SW 1271 (cell line): Measurements from ENCODE around the gene DTD1.

Source experiments
- DNase-seq, 2 experiments: peaks; one replicate each; lab custom pipeline; 2025; lab: John Stamatoyannopoulos, UW

The DTD1 gene

DNA sequence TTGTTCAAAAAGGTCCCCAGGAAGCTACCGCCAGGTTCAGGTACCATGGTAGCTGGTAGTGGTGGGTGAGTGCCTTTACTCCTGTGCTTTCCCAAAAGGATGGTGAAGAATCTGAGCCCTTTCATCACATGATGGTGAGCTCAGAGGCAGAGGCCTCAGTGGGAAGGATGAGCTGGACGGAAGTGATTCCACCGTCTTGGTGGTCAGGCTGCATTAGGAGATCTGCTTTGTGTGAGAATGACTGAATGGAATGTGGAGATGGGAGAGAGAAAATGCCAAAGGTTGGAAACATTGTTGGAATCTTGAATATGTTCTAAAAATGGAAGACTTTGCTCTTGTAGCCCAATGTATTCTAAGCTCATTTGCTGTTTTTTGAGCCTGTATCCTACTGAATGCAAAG, 117.6 kb downstream of the DTD1 start:
- DNase-seq: no peak

GRCh38 chr20:18705910-18706309, 118.1 kb downstream of the DTD1 start:
- no peak for DNase-seq

DNA sequence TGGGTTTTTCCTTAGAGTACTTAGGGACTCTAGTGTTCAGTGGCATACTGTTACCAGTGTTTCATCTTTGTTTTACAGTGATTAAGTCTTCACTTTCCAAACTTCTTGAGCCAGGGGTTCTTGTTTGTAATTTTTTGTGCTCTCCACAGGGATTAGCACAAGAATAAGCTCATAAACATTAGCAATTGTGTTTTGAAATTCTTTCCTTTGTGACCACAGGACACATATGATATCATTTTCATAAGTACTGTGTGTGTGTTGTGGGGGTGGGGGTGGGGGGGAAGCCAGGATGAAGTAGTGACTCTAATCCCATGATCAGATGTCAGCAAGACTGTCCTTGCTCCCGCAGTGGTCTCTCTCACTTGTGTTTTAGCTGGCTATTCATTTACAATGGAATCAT, 124.3 kb downstream of the DTD1 start:
- no peak for DNase-seq

DNA sequence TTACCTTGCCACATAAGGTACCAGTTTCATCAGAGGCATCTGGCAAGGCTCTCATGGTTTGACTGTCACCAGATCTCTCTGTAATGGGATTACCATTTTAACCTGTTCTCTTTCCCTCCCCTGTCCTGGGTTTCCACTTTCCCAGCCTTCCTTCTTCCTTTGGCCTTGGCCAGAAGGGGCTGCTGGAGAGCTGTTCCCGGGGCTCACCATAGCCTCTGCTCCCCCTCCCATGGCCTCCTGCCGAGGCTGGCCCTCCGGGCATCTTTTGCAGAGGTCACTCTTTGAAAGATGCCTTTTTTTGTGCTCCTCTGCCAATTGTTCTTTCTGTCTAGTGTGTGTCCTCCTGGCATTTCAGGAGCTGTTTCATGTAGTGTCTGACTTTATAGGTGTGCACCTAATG, 125.0 kb downstream of the DTD1 start:
- no peak for DNase-seq

GRCh38 chr20:18715564-18715963, 127.7 kb downstream of the DTD1 start:
- DNase-seq: no peak

GRCh38 chr20:18717062-18717461, 129.2 kb downstream of the DTD1 start:
- no peak for DNase-seq

GRCh38 chr20:18718129-18718528, 130.3 kb downstream of the DTD1 start:
- DNase-seq: no peak

DNA sequence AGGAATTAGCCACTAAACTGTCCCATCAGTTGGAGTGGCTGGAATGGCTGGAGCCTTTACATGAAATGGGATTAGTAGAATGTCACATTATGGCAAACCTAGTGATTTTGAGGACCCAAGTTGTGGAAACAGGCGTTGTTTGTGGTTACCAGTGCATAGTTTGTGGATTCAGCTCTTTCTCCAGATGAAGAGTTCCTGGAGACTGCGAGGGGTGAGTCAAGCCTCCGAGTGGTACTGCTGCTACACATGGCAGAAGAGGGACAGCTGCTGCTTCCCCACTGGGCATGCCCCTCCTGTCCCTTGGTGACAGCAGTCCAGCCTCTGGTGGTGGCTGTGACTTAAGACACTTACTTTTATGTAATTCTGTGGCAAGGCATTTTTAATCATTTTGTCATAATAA, 131.6 kb downstream of the DTD1 start:
- no peak for DNase-seq

GRCh38 chr20:18721551-18722115, 133.8 kb downstream of the DTD1 start:
- no peak for DNase-seq

DNA sequence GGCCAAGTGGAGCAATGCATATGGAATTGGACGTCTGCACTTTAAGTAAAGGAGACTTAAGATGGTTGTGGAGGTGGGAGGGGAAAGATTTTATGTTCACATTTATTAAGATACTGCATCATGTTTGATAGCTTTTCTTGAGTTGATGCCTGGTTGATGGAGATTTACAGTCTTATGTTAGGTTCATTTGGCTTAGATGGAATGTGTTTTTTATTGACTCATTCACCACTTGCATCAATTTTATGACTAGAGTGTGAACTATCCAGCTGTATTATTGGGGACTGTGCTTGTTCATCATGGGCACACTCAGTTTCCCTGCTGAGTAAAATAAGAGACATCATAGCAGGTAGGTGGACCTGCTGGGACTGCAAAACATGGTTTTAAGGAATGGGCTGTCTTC, 134.5 kb downstream of the DTD1 start:
- no peak for DNase-seq

DNA sequence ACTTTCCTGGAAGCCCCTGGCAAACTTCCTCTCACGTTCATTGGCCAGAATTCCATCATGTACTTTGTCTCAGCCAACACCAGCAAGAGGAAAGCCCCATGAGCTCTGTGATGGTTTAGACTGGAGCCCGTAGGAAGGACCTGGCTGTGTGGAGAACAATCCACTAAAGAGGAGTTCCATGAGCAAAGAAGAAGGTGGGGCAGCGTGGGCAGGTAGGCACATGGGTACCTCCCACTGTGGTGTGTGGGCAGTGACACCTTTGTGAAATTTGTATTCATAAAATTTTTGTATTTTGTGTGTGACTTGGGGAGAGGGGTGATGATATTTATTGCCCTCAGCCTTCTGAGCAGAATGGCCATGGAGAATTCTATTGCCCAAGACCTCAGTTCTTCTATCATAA, 136.2 kb downstream of the DTD1 start:
- DNase-seq: no peak

GRCh38 chr20:18724788-18725464, 137.1 kb downstream of the DTD1 start:
- DNase-seq: no peak

DNA sequence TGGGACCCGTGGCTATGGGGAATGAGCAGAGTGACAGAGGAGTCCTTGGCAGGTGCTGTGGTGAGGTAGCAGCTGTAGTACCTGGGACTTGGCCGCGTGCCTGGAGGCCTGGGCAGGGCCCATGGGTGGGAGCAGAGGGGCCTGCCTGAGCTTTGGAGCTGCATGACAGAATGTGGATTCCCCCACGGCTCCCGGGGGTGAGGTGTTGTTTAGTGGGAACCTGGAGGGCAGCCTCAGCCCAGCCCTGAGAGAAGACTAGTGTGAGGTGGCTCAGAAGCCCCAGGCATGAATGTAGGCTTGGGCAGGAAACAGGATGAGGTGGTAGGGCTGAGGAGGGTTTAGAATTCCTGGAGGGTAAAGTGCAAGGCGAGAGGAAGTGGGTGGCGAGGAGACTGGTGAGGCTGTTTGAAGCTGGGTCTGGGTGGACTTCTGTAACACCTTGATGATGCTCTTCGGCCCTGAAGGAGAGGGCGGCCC, 139.2 kb downstream of the DTD1 start:
- no peak for DNase-seq

GRCh38 chr20:18728165-18728869, 140.5 kb downstream of the DTD1 start:
- DNase-seq: no peak

DNA sequence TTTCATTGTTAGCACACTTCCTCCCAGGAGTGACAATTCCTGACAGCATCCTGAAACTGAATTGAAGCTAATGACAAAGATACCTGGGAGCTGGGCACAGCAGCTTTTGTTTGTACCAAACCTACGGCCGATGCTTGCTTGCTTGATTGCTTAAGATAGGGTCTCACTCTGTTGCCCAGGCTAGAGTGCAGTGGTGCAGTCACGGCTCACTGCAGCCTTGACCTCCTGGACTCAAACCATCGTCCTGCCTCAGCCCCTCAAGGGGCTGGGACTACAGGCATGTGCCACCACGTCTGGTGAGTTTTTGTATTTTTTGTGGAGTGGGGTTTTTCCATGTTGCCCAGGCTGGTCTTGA, 141.0 kb downstream of the DTD1 start:
- no peak for DNase-seq

GRCh38 chr20:18729231-18729825, 141.5 kb downstream of the DTD1 start:
- no peak for DNase-seq

DNA sequence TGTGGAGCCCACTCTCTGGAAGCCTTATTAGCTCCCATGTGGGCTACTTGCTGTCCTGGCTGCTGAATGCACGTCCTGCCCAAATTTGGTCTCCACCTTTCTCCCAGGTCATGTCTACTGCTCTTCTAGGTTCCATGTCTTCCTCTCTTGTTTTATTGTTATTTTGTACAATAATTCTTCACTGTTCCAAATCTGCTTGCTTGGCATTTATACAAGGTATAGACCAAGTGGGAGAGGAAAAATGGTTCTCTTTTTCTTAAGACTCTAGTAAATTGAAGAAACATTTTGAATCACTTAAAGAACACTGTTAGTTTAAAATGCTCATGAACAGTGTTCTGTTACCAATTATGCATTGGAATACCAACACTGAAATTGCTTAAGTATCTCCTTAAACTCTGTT, 144.1 kb downstream of the DTD1 start:
- DNase-seq: no peak

GRCh38 chr20:18734525-18735189, 146.8 kb downstream of the DTD1 start:
- DNase-seq: no peak

GRCh38 chr20:18737140-18737539, 149.3 kb downstream of the DTD1 start:
- DNase-seq: no peak

DNA sequence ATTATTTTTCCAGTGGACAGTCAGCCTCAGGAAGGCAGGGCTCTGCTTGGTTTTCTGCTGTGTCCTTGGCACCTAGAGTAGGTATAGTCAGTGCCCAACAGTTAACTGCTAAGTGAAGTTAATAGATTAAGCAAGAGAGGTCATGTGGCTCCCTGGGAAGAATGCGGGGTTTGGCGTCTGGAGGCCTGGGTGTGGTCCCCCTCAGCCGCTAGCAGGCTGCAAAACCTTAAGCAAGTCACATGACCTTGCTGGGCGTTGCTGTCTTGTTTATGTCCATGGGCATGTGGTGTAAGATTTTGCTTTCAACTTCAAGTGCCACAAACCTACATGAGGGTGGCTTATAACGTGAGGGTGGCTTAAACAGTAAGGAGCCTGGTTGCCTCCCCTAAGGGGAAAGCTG, 150.2 kb downstream of the DTD1 start:
- DNase-seq: no peak

- DNase-seq: no peak
Observed at GRCh38 chr20:18738888-18739287, 151.0 kb downstream of the DTD1 start.

DNA sequence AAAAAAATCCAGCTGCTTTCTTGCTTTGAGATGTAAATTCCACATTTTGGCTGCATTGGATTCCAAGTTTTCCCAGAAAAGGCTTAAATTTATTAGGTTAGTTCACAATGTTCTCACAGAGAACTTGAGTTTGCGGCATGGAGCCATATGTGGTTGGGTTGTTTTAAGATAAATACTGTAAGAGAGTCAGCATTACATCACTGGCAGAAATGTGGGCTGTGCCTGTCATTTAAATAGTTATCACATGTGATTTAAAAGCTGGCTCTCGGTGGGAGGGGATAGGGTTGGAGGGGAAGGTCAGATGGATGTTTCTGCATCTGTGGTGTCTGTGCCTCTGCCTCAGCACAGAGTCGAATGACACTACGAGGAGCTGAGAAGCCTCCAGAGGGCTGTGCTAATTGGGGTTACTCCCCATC, 151.9 kb downstream of the DTD1 start:
- no peak for DNase-seq

DNA sequence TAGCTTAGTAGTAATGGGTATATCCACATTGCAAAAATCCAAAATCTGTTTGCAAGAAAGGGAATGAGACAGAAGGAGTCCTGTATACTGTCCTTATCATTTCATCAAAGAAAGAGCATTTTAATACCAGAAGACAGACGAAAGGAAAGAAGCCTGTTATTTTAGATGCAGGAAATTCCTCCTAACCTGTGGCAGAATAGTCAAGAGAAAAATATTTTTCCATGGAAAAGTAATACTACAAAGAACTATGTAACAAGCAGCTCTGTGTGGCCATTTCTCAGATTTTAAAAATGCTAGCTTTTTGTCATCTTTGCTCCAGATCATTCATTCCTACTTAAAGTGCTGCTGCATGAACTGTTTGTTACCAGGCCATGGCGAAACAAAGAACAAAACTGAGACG, 152.9 kb downstream of the DTD1 start:
- no peak for DNase-seq
